Right lobe of liver (tissue), 4 donors: ENCODE measurements around the gene CLSTN2.

Experiments
- POLR2A ChIP-seq: fragments of 450-650 bp; IDR thresholded peaks from one replicate; pipeline ENCODE4 v1.6.1; 2017; ENCODE audit warnings: antibody characterized with exemption, mild to moderate bottlenecking
- TF ChIP-seq, protein P1 (sequence below), 4 donors: fragments of 200-600 bp in 3 of 4; fragments of 450-650 bp in 1 of 4; IDR thresholded peaks; one replicate each; pipeline versions ENCODE4 v1.5.1 to v1.8.0; 2016 to 2022; ENCODE audit warnings: antibody characterized with exemption in 4 of 4, mild to moderate bottlenecking in 2 of 4
- donor health status: DM: no; HTN: no; CAD: no.
- donor health status: DM: no; HTN: no; CAD: no.
- donor health status: DM: no; HTN: yes; CAD: no.

DNA sequence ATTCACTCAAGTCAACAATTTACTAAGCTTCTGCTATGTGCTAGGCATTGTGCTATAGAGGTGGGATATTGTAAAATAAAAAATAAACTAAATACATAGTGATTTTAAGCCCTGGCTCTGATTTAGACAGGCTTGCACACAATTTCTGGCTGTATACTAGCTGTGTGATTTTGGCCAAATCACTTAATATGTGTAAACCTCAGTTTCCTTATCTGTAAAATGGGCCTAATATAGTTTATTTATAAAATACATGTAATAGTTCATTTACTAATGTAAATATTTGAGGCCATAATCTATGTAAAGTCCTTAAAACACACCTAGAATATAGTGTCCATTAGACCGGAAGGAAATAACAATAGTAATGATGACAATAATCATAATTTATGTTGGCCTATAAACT, 363.1 kb downstream of the CLSTN2 start:
- TF ChIP-seq, protein P1, sequence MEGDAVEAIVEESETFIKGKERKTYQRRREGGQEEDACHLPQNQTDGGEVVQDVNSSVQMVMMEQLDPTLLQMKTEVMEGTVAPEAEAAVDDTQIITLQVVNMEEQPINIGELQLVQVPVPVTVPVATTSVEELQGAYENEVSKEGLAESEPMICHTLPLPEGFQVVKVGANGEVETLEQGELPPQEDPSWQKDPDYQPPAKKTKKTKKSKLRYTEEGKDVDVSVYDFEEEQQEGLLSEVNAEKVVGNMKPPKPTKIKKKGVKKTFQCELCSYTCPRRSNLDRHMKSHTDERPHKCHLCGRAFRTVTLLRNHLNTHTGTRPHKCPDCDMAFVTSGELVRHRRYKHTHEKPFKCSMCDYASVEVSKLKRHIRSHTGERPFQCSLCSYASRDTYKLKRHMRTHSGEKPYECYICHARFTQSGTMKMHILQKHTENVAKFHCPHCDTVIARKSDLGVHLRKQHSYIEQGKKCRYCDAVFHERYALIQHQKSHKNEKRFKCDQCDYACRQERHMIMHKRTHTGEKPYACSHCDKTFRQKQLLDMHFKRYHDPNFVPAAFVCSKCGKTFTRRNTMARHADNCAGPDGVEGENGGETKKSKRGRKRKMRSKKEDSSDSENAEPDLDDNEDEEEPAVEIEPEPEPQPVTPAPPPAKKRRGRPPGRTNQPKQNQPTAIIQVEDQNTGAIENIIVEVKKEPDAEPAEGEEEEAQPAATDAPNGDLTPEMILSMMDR (IDR thresholded peaks at IDR 0.05): no peak
- TF ChIP-seq POLR2A: no peak
